ENCODE measurements around the gene CUL7.

GRCh38 chr6:43016176-43016942 is 37.3 kb downstream of the CUL7 start:
- no peak for TF ChIP-seq CEBPB (tag; IDR thresholded peaks at IDR 0.05)
- TF ChIP-seq ZNF41 (CRISPR knock-in tag; conservative IDR thresholded peaks at IDR 0.05) = no peak
- no peak for TF ChIP-seq STAT5B (CRISPR knock-in tag; IDR thresholded peaks at IDR 0.05)
- TF ChIP-seq CTCF (IDR thresholded peaks at IDR 0.05 in 2 of 3, conservative IDR thresholded peaks at IDR 0.05 in 1 of 3; ENCODE audit: insufficient read depth in 2 of 3, low read depth in 1 of 3, low read length in 3 of 3) = no peak
- no peak for TF ChIP-seq CBX8 (IDR thresholded peaks at IDR 0.05; ENCODE audit: borderline replicate concordance, extremely low read depth, low read depth, low read length, poor library complexity, severe bottlenecking)
- TF ChIP-seq CREM (IDR thresholded peaks at IDR 0.05; ENCODE audit: low read depth) = no peak
- TF ChIP-seq PRDM10 (IDR thresholded peaks at IDR 0.05; ENCODE audit: partially characterized antibody) = no peak
